Ectodermal cell (in vitro differentiated cells): ENCODE data around the gene NEK2.
"Not testable (repeated sequence)": the region's sequence is repeated elsewhere in the genome, so short reads cannot be mapped to it uniquely, and the experiment has no call there.

Experiments
- H3K27ac ChIP-seq: 2 replicates; pipeline ENCODE4 v1.7.0; 2013; ENCODE audit warnings: mild to moderate bottlenecking, low read depth, low read length; ENCODE audit not compliant: insufficient read depth, poor library complexity, severe bottlenecking
- H3K27me3 ChIP-seq: 2 replicates; pipeline ENCODE4 v1.7.0; 2013; ENCODE audit warnings: mild to moderate bottlenecking, low read length; ENCODE audit not compliant: insufficient read depth, control insufficient read depth, poor library complexity, severe bottlenecking
- H3K36me3 ChIP-seq: one replicate; pipeline ENCODE4 v1.7.0; 2013; ENCODE audit warnings: low read length; ENCODE audit not compliant: control insufficient read depth, insufficient read depth
- H3K4me1 ChIP-seq: one replicate; pipeline ENCODE4 v1.7.0; 2013; ENCODE audit warnings: low read length; ENCODE audit not compliant: control insufficient read depth, insufficient read depth
- H3K4me3 ChIP-seq: 2 replicates; pipeline ENCODE4 v1.7.0; 2013; ENCODE audit warnings: low read depth, low read length, control low read depth; ENCODE audit not compliant: insufficient read depth
- H3K9me3 ChIP-seq: 2 replicates; pipeline ENCODE4 v1.7.0; 2013; ENCODE audit warnings: mild to moderate bottlenecking, low read length, moderate library complexity; ENCODE audit not compliant: control insufficient read depth
- WGBS, 2 experiments: methylation state at CpG; one replicate each; pipeline ENCODE4 v1.1.7; 2013; ENCODE audit warnings: missing lambda C conversion rate in 2 of 2; 5-methylcytosine and 5-hydroxymethylcytosine counted together

NEK2 gene

GRCh38 chr1:211634461-211634860 lies 41.0 kb downstream of the NEK2 start:
- Histone ChIP-seq H3K27ac (no peak overlapping the region), H3K36me3 (no peaks in the 10 kb centered on the region), H3K27me3 (no peaks in the 10 kb centered on the region), H3K9me3 (no peaks in the 10 kb centered on the region), H3K4me3 (no peak overlapping the region), H3K4me1 (peaks cover 16% of the 10 kb centered on the region)
- 95 to 96% methylated on average over 4 of the region's 4 CpGs for WGBS, 2 experiments

- no peak overlapping the region for H3K27ac ChIP-seq
- H3K36me3 ChIP-seq, result no peaks in the 10 kb centered on the region
- H3K4me3 ChIP-seq, result no peak overlapping the region
- peaks cover 16% of the 10 kb centered on the region for H3K4me1 ChIP-seq
- no peaks in the 10 kb centered on the region for H3K9me3 ChIP-seq
- H3K27me3 ChIP-seq, result no peaks in the 10 kb centered on the region
- WGBS, 2 experiments, result 75 to 84% methylated on average over 8 of the region's 8 CpGs
These were observed 41.9 kb downstream of the NEK2 start for GRCh38 chr1:211633524-211633846.

- no peaks in the 10 kb centered on the region for H3K27me3 ChIP-seq
- H3K4me3 ChIP-seq, result no peak overlapping the region
- peaks cover 16% of the 10 kb centered on the region for H3K4me1 ChIP-seq
- no peak overlapping the region for H3K27ac ChIP-seq
- H3K36me3 ChIP-seq, result no peaks in the 10 kb centered on the region
- no peaks in the 10 kb centered on the region for H3K9me3 ChIP-seq
- WGBS, 2 experiments, result 86 to 90% methylated on average over 13 of the region's 13 CpGs
These were observed 42.5 kb downstream of the NEK2 start for GRCh38 chr1:211632808-211633523.

- no peaks in the 10 kb centered on the region for H3K36me3 ChIP-seq
- H3K4me3 ChIP-seq, result no peak overlapping the region
- H3K27ac ChIP-seq, result no peak overlapping the region
- peaks cover 16% of the 10 kb centered on the region for H3K4me1 ChIP-seq
- H3K27me3 ChIP-seq, result no peaks in the 10 kb centered on the region
- H3K9me3 ChIP-seq, result no peaks in the 10 kb centered on the region
- WGBS, 2 experiments, result 95 to 96% methylated on average over 16 of the region's 16 CpGs
These were observed 43.2 kb downstream of the NEK2 start for GRCh38 chr1:211632117-211632807.

DNA sequence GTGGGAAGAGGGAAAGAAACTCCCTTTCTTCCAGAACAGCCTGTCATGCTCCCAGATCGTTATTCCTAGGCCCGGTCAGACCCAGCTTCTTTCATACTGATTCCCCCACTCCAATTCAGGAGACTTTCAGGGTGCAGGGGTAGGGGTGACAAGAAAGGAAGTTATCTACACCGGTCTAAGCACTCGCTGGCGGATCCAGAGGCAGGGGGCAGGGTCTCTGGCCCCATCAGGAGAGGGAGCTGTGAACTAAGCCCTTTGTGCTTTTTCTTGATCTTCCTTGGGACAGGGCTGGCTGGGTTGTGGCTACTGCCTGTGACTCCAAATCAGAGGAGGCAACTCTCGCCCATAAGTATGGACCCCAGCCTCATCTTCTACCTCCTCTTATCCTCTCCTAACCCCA lies 44.3 kb downstream of the NEK2 start:
- Histone ChIP-seq H3K9me3 (no peaks in the 10 kb centered on the region), H3K36me3 (no peaks in the 10 kb centered on the region), H3K27ac (no peak overlapping the region), H3K4me1 (peaks cover 16% of the 10 kb centered on the region), H3K27me3 (no peaks in the 10 kb centered on the region), H3K4me3 (no peak overlapping the region)
- WGBS, 2 experiments, result 79 to 82% methylated on average over 4 to 6 of the region's 6 CpGs

DNA sequence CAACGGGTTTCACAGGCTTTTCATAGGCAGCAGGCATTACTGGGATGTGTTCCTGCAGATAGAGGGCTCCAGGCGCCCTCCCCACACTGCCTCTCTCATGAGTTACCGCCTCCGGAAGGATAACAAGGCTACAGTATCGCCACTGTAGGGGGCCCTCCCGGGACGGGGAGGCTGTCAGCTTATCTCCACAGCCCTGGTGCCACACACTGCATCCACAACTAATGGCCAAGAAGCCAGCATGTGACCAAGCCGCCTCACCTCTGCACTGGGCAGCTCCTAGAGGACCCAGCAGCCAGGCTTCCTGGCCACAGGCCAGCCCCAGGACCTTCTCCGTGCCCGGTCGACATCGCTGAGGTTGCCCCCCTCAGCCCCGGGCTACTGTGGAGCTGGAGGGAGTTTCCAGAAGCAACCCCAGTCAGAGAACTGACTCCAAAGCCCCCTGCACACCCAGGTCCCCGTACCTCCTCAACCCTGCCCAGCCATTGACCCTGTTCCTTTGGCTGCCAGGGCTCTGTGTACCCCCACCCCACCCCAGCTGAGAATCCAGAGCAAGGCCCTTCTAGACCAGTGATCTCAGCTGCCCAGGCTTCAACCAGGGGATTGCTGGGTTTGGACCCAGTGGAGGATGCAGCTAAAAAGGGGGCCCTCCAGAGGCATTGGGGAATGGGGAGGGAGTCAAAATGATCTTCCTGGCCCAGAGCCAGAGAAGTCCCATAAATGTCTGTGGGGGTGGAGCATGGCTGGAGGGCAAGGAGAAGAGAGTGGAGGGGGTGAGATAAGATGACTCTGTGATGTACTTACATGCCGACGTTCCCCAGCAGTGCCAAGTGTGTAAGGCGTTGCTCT lies 45.0 kb downstream of the NEK2 start:
- H3K4me3 ChIP-seq, result no peak overlapping the region
- no peaks in the 10 kb centered on the region for H3K36me3 ChIP-seq
- H3K4me1 ChIP-seq, result peaks cover 16% of the 10 kb centered on the region
- WGBS, 2 experiments, result 43 to 48% methylated on average over 16 to 17 of the region's 17 CpGs
- H3K9me3 ChIP-seq, result no peaks in the 10 kb centered on the region
- H3K27ac ChIP-seq, result no peak overlapping the region
- H3K27me3 ChIP-seq, result no peaks in the 10 kb centered on the region

DNA sequence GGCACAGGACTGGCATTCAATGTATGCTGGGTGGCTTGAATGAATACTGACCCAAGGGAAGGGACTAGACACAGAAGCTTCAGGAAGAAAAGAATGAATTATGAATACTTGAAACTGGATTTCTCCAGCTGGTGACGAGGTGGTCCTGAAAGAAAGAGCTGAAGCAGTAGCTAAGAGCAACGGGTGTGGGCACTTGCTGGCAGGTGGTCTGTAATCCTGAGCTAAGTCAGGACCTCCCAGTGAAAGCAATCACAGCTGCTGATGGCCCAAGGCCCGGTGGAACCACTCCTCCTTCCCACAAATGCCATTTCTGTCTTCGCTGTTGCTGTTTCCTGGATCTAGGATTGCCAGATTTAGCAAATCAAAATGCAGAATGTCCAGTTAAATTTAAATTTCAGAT lies 47.0 kb downstream of the NEK2 start:
- H3K27ac ChIP-seq, result no peak overlapping the region
- no peaks in the 10 kb centered on the region for H3K9me3 ChIP-seq
- no peak overlapping the region for H3K4me3 ChIP-seq
- H3K27me3 ChIP-seq, result no peaks in the 10 kb centered on the region
- WGBS, 2 experiments, result 29 to 31% methylated on average over 4 of the region's 4 CpGs
- peaks cover 11% of the 10 kb centered on the region for H3K4me1 ChIP-seq
- no peaks in the 10 kb centered on the region for H3K36me3 ChIP-seq

GRCh38 chr1:211627259-211627658 lies 48.2 kb downstream of the NEK2 start:
- WGBS, 2 experiments, result 93 to 94% methylated on average over 4 of the region's 4 CpGs

DNA sequence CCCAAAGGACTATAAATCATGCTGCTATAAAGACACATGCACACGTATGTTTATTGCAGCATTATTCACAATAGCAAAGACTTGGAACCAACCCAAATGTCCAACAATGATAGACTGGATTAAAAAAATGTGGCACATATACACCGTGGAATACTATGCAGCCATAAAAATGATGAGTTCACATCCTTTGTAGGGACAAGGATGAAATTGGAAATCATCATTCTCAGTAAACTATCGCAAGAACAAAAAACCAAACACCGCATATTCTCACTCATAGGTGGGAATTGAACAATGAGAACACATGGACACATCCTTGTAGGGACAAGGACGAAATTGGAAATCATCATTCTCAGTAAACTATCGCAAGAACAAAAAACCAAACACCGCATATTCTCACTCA lies 49.6 kb downstream of the NEK2 start:
- not testable (repeated sequence) for H3K9me3 ChIP-seq, H3K4me3 ChIP-seq, H3K27me3 ChIP-seq, H3K4me1 ChIP-seq, H3K36me3 ChIP-seq, H3K27ac ChIP-seq
- WGBS, 2 experiments, result 91 to 96% methylated on average over 3 to 5 of the region's 7 CpGs

More at GRCh38 chr1:211627259-211627658, 48.2 kb downstream of the NEK2 start:
- H3K27ac ChIP-seq, result no peak overlapping the region
- no peak overlapping the region for H3K4me3 ChIP-seq
- no peaks in the 10 kb centered on the region for H3K9me3 ChIP-seq
- H3K4me1 ChIP-seq, result peaks cover 7% of the 10 kb centered on the region
- no peaks in the 10 kb centered on the region for H3K27me3 ChIP-seq
- no peaks in the 10 kb centered on the region for H3K36me3 ChIP-seq

DNA sequence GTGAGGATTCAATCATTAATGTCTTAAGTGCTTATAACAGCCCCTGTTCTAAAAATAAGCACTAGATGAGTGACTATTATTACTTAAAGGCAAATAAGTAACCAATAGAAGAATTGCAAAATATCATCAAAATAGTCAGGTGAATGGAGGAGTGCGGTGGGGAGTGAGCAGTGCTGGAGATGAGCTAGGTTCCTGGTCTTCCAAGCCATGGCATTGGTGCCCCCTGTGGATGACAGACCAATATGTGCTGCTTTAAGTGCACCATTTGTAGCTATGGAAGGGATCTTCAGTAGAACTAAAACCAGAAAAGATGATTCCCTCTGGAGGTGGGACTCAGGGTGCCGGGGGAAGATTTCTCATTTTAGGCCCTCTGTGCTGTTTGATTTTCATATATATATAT lies 50.4 kb downstream of the NEK2 start:
- H3K27ac ChIP-seq, result no peak overlapping the region
- WGBS, 2 experiments, result 89 to 94% methylated on average over 1 of the region's 2 CpGs
- no peaks in the 10 kb centered on the region for H3K27me3 ChIP-seq
- H3K36me3 ChIP-seq, result no peaks in the 10 kb centered on the region
- H3K4me1 ChIP-seq, result no peaks in the 10 kb centered on the region
- H3K9me3 ChIP-seq, result no peaks in the 10 kb centered on the region
- H3K4me3 ChIP-seq, result no peak overlapping the region
